GM23338 (cell line): ENCODE data around the gene ME3. TPM values are rescaled to one million over a fixed set of nuclear protein-coding genes. Genes with fewer than 3 reads are reported as not detected.

Source experiments
- ATAC-seq: fragments of 200-7000 bp; cut with Tn5 transposase; 3 replicates; pipeline ENCODE4 v1.9.1; 2020
- DNase-seq: peaks from one replicate; pipeline ENCODE4 v3.0.0-alpha.2; 2015; ENCODE audit warnings: low spot score
- H2AFZ ChIP-seq: fragments of 200-600 bp; sonication (generic); 2 replicates; pipeline ENCODE4 v1.8.0; 2016; ENCODE audit warnings: antibody characterized with exemption, mild to moderate bottlenecking, moderate library complexity
- H3F3A ChIP-seq: fragments of 200-600 bp; sonication (generic); replicated peaks from 2 replicates; pipeline ENCODE4 v1.8.0; 2017; ENCODE audit warnings: antibody characterized with exemption, mixed run types, low read depth
- H3K27ac ChIP-seq: fragments of 200-600 bp; sonication (generic); 2 replicates; pipeline ENCODE4 v1.6.1; 2016; ENCODE audit warnings: low read depth
- H3K27me3 ChIP-seq: fragments of 200-600 bp; sonication (generic); 2 replicates; pipeline ENCODE4 v1.8.0; 2016; ENCODE audit warnings: mild to moderate bottlenecking, mixed run types, moderate library complexity; ENCODE audit not compliant: insufficient read depth
- H3K36me3 ChIP-seq: fragments of 200-600 bp; sonication (generic); 2 replicates; pipeline ENCODE4 v1.8.0; 2016; ENCODE audit warnings: mild to moderate bottlenecking; ENCODE audit not compliant: insufficient read depth
- H3K4me1 ChIP-seq: fragments of 200-600 bp; sonication (generic); 2 replicates; pipeline ENCODE4 v1.8.0; 2016; ENCODE audit warnings: mild to moderate bottlenecking, moderate library complexity; ENCODE audit not compliant: insufficient read depth
- H3K4me2 ChIP-seq: fragments of 200-600 bp; sonication (generic); 2 replicates; pipeline ENCODE4 v1.7.1; 2017; ENCODE audit warnings: mixed run types
- H3K4me3 ChIP-seq: fragments of 200-600 bp; sonication (generic); 2 replicates; pipeline ENCODE4 v1.6.1; 2016; ENCODE audit warnings: mixed run types
- H3K79me2 ChIP-seq: fragments of 200-600 bp; sonication (generic); replicated peaks from 2 replicates; pipeline ENCODE4 v1.8.0; 2017; ENCODE audit warnings: mild to moderate bottlenecking; ENCODE audit not compliant: insufficient read depth
- H3K9me2 ChIP-seq: fragments of 200-600 bp; sonication (generic); 2 replicates; pipeline ENCODE4 v1.8.0; 2017; ENCODE audit not compliant: insufficient read depth
- H4K20me1 ChIP-seq: fragments of 200-600 bp; sonication (generic); replicated peaks from 2 replicates; pipeline ENCODE4 v1.8.0; 2017; ENCODE audit warnings: mild to moderate bottlenecking; ENCODE audit not compliant: insufficient read depth
- H3K27ac Mint-ChIP-seq: 2 replicates; pipeline ENCODE4 v1.8.0; 2020; ENCODE audit warnings: inconsistent platforms, mild to moderate bottlenecking, moderate library complexity, mixed read lengths
- H3K27me3 Mint-ChIP-seq: 3 replicates; pipeline ENCODE4 v1.8.0; 2022; ENCODE audit warnings: low read depth, mild to moderate bottlenecking, moderate library complexity, mixed read lengths, inconsistent platforms; ENCODE audit not compliant: insufficient read depth, poor library complexity
- H3K36me3 Mint-ChIP-seq: 3 replicates; pipeline ENCODE4 v1.8.0; 2021; ENCODE audit warnings: low read depth, mild to moderate bottlenecking, inconsistent platforms, moderate library complexity, mixed read lengths
- H3K4me1 Mint-ChIP-seq: 3 replicates; pipeline ENCODE4 v1.8.0; 2020; ENCODE audit warnings: mild to moderate bottlenecking, inconsistent platforms, mixed read lengths
- H3K4me3 Mint-ChIP-seq: 3 replicates; pipeline ENCODE4 v1.8.0; 2021; ENCODE audit warnings: moderate library complexity, mild to moderate bottlenecking, inconsistent platforms, mixed read lengths
- H3K9me3 Mint-ChIP-seq: 3 replicates; pipeline ENCODE4 v1.8.0; 2020; ENCODE audit warnings: moderate library complexity, mild to moderate bottlenecking, inconsistent platforms, mixed read lengths
- EZH2 ChIP-seq: fragments of 200-600 bp; sonication (generic); IDR thresholded peaks from one replicate; pipeline ENCODE4 v1.8.0; 2017; ENCODE audit warnings: antibody characterized with exemption, mild to moderate bottlenecking, low read depth; ENCODE audit not compliant: unreplicated experiment
- NANOG ChIP-seq: IDR thresholded peaks from 2 replicates; pipeline ENCODE4 v1.6.1; 2016; ENCODE audit warnings: antibody characterized with exemption, borderline replicate concordance
- POLR2AphosphoS5 ChIP-seq: IDR thresholded peaks from 2 replicates; pipeline ENCODE4 v1.6.1; 2016; ENCODE audit warnings: antibody characterized with exemption, low read depth
- STAT1 ChIP-seq: IDR thresholded peaks from one replicate; pipeline ENCODE4 v1.6.1; 2016; ENCODE audit warnings: antibody characterized with exemption; ENCODE audit not compliant: unreplicated experiment
- ZNF114 ChIP-seq: fragments of 250-450 bp; sonication (Bioruptor Pico); IDR thresholded peaks from 2 replicates; pipeline ENCODE4 v1.5.0; 2020; ENCODE audit warnings: mild to moderate bottlenecking, moderate library complexity
- polyA plus RNA-seq: library from polyadenylated mRNA; unstranded; fragments of >200 nt; fragmentation: Nextera tagmentation; extraction: Ambion mirVana; gene quantifications from 2 replicates; pipeline ENCODE4 v1.2.1, GENCODE V29; 2016
- total RNA-seq: library from RNA; depleted of rRNA; stranded (reverse); fragments of >200 nt; shearing (Covaris generic); gene quantifications from 2 replicates; pipeline ENCODE4 v1.2.3, GENCODE V29; 2014
- TF ChIP-seq, protein P1 (sequence below): fragments of 250-450 bp; sonication (Bioruptor Pico); IDR thresholded peaks from 2 replicates; pipeline ENCODE4 v1.5.0; 2020; ENCODE audit warnings: mild to moderate bottlenecking, moderate library complexity
- TF ChIP-seq, protein P2 (sequence below), 2 experiments: fragments of 200-600 bp in 1 of 2; sonication (generic) in 1 of 2; conservative IDR thresholded peaks; 2 replicates each; pipeline versions ENCODE4 v1.5.1 to v1.6.1; 2016 to 2017; ENCODE audit warnings: antibody characterized with exemption in 2 of 2, low read depth in 2 of 2, mild to moderate bottlenecking in 2 of 2, moderate library complexity in 1 of 2

The ME3 gene
- total and polyA plus RNA-seq, 2 experiments from 2014 or later, result 1.3 to 4.0 TPM

DNA sequence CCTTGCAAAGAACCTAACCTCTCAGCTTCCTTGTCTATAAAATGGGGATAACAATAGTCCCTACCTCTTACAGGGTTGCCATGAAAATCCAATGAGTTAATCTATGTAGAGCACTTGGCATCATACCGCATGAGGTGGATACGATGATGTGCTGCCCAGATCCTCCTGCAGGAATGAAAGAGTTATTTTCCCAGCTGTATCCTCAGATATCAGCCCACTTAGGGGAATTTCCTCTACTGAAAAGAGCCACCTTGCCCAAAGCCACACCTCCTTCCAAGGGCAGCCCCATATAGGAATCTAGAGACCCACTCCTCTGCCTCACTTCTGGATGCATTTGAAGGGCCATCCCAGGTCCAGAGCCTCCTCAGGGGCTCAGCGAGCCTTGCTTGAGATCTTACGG lies 169.3 kb downstream of the ME3 start (continued):
- TF ChIP-seq, protein P1, sequence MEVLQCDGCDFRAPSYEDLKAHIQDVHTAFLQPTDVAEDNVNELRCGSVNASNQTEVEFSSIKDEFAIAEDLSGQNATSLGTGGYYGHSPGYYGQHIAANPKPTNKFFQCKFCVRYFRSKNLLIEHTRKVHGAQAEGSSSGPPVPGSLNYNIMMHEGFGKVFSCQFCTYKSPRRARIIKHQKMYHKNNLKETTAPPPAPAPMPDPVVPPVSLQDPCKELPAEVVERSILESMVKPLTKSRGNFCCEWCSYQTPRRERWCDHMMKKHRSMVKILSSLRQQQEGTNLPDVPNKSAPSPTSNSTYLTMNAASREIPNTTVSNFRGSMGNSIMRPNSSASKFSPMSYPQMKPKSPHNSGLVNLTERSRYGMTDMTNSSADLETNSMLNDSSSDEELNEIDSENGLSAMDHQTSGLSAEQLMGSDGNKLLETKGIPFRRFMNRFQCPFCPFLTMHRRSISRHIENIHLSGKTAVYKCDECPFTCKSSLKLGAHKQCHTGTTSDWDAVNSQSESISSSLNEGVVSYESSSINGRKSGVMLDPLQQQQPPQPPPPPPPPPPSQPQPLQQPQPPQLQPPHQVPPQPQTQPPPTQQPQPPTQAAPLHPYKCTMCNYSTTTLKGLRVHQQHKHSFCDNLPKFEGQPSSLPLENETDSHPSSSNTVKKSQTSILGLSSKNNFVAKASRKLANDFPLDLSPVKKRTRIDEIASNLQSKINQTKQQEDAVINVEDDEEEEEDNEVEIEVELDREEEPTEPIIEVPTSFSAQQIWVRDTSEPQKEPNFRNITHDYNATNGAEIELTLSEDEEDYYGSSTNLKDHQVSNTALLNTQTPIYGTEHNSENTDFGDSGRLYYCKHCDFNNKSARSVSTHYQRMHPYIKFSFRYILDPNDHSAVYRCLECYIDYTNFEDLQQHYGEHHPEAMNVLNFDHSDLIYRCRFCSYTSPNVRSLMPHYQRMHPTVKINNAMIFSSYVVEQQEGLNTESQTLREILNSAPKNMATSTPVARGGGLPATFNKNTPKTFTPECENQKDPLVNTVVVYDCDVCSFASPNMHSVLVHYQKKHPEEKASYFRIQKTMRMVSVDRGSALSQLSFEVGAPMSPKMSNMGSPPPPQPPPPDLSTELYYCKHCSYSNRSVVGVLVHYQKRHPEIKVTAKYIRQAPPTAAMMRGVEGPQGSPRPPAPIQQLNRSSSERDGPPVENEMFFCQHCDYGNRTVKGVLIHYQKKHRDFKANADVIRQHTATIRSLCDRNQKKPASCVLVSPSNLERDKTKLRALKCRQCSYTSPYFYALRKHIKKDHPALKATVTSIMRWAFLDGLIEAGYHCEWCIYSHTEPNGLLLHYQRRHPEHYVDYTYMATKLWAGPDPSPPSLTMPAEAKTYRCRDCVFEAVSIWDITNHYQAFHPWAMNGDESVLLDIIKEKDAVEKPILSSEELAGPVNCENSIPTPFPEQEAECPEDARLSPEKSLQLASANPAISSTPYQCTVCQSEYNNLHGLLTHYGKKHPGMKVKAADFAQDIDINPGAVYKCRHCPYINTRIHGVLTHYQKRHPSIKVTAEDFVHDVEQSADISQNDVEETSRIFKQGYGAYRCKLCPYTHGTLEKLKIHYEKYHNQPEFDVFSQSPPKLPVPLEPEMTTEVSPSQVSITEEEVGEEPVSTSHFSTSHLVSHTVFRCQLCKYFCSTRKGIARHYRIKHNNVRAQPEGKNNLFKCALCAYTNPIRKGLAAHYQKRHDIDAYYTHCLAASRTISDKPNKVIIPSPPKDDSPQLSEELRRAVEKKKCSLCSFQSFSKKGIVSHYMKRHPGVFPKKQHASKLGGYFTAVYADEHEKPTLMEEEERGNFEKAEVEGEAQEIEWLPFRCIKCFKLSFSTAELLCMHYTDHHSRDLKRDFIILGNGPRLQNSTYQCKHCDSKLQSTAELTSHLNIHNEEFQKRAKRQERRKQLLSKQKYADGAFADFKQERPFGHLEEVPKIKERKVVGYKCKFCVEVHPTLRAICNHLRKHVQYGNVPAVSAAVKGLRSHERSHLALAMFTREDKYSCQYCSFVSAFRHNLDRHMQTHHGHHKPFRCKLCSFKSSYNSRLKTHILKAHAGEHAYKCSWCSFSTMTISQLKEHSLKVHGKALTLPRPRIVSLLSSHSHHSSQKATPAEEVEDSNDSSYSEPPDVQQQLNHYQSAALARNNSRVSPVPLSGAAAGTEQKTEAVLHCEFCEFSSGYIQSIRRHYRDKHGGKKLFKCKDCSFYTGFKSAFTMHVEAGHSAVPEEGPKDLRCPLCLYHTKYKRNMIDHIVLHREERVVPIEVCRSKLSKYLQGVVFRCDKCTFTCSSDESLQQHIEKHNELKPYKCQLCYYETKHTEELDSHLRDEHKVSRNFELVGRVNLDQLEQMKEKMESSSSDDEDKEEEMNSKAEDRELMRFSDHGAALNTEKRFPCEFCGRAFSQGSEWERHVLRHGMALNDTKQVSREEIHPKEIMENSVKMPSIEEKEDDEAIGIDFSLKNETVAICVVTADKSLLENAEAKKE (CRISPR knock-in tag), result no peak

DNA sequence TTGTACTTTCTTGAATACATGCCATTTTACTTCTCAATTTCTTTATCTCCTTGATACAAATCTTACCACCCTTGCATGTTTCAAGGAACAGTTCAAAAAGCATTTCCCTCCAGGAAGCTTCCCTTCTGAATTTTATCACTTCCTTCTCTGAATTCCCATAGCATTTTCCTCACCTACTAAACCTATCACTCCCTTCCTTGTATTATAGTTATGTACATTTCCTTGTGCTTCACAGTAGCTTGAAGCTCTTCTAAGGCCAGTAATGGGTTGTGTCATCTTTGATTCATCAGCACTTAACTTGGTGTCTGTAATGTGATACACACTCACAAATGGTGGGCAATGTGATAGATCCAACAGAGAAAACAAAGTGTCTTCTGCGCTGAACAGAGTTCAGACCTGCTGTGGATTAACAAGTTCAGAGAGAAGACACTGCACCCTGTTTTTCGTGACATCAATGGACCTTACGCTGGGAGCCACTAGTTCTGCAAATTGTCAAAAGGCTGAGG lies 170.2 kb downstream of the ME3 start:
- Histone ChIP-seq H3K9me2 (peaks cover 5% of the 10 kb centered on the region; the same call in 1 of the 2 replicates), H3K79me2 (no peaks in the 10 kb centered on the region), H3K4me1 (peaks cover 4% of the 10 kb centered on the region; the same call in 1 of the 2 replicates), H3F3A (no peaks in the 10 kb centered on the region), H3K4me2 (no peak overlapping the region), H3K27ac (no peak overlapping the region), H4K20me1 (no peaks in the 10 kb centered on the region), H3K36me3 (no peaks in the 10 kb centered on the region), H3K27me3 (no peaks in the 10 kb centered on the region), H3K4me3 (no peak overlapping the region), H2AFZ (no peak overlapping the region)
- Mint-ChIP-seq H3K36me3 (no peaks in the 10 kb centered on the region), H3K27ac (no peak overlapping the region), H3K4me3 (no peak overlapping the region), H3K9me3 (no peaks in the 10 kb centered on the region), H3K27me3 (peaks cover 2% of the 10 kb centered on the region), H3K4me1 (peaks cover 3% of the 10 kb centered on the region; the same call in 2 of the 3 replicates)
- no peak for TF ChIP-seq STAT1
- TF ChIP-seq NANOG, result no peak
- TF ChIP-seq EZH2, result no peak
- TF ChIP-seq, protein P2, sequence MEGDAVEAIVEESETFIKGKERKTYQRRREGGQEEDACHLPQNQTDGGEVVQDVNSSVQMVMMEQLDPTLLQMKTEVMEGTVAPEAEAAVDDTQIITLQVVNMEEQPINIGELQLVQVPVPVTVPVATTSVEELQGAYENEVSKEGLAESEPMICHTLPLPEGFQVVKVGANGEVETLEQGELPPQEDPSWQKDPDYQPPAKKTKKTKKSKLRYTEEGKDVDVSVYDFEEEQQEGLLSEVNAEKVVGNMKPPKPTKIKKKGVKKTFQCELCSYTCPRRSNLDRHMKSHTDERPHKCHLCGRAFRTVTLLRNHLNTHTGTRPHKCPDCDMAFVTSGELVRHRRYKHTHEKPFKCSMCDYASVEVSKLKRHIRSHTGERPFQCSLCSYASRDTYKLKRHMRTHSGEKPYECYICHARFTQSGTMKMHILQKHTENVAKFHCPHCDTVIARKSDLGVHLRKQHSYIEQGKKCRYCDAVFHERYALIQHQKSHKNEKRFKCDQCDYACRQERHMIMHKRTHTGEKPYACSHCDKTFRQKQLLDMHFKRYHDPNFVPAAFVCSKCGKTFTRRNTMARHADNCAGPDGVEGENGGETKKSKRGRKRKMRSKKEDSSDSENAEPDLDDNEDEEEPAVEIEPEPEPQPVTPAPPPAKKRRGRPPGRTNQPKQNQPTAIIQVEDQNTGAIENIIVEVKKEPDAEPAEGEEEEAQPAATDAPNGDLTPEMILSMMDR (conservative IDR thresholded peaks at IDR 0.05; ENCODE audit: low read depth in 2 of 2), result no peak
- TF ChIP-seq POLR2AphosphoS5, result no peak
- no peak for TF ChIP-seq ZNF114
- no peak for DNase-seq
- ATAC-seq, result no peak
